ENCODE results near the gene PRKN. TPM values are rescaled to one million over a fixed set of nuclear protein-coding genes. Genes with fewer than 3 reads are reported as not detected.

PRKN gene
- total and polyA plus RNA-seq, 9 of the 15 experiments (the other 6 are each of a cell fraction or from before 2014, with no cell fraction given): 0.03 to 0.96 (median 0.15) TPM; not detected in 2

GRCh38 chr6:161407581-161407980, 1320.0 kb downstream of the PRKN start (continued):
- 0 out of 4 replicates have a peak, but pooled peaks of 1 of the 2 experiments have one; percentile 28 for TF ChIP-seq MAZ (CRISPR knock-in tag; conservative IDR thresholded peaks at IDR 0.05 in 1 of 2, IDR thresholded peaks at IDR 0.05 in 1 of 2)
- TF ChIP-seq SMARCB1 (IDR thresholded peaks at IDR 0.05; ENCODE audit: insufficient read length, low read depth): no peak
- no peak for TF ChIP-seq LCOR (CRISPR knock-in tag; IDR thresholded peaks at IDR 0.05)
- no peak for TF ChIP-seq RERE (CRISPR knock-in tag; IDR thresholded peaks at IDR 0.05; ENCODE audit: borderline replicate concordance)
- TF ChIP-seq ZNF3 (CRISPR knock-in tag; IDR thresholded peaks at IDR 0.05): no peak
- 0 out of 2 replicates have a peak, but pooled peaks have one; percentile 11 for TF ChIP-seq GATAD2A (IDR thresholded peaks at IDR 0.05)
- no peak for TF ChIP-seq ZNF511 (CRISPR knock-in tag; IDR thresholded peaks at IDR 0.05)
- no peak for TF ChIP-seq RBFOX2 (IDR thresholded peaks at IDR 0.05; ENCODE audit: low read depth, low read length)
- TF ChIP-seq E2F5 (CRISPR knock-in tag; IDR thresholded peaks at IDR 0.05): no peak
- 0 out of 2 replicates have a peak, but pooled peaks have one; percentile 30 for TF ChIP-seq ZFX (CRISPR knock-in tag; IDR thresholded peaks at IDR 0.05)
- no peak for TF ChIP-seq AFF1 (IDR thresholded peaks at IDR 0.05; ENCODE audit: low read depth in 1 of 2, partially characterized antibody in 2 of 2)
- TF ChIP-seq HMBOX1 (IDR thresholded peaks at IDR 0.05): peak; percentile 17; the same call in 1 of the 2 replicates
- TF ChIP-seq ZNF408 (CRISPR knock-in tag; IDR thresholded peaks at IDR 0.05; ENCODE audit: low read depth): no peak
- no peak for TF ChIP-seq ZNF133 (CRISPR knock-in tag; IDR thresholded peaks at IDR 0.05)
